ENCODE results near the gene LAMA4.

DNA sequence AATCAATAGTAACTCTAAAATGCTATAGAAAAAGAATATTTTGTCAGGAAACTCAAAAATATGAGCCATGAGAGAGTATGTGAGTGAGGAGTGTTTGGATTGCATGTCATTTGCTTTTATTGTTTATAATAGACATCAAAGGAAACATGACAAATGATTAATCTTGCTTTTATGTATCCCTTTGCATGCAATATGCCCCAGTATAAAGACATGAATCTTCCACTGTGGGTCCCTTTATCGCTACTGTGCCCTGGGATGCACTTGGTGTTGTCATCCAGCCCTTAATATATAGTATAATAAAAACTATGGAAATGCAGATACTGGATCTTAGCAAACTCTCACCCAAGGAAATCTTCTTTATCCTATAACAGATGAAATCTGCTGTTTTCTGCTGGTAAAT is 77.3 kb downstream of the LAMA4 start:
- TF ChIP-seq SP1 (IDR thresholded peaks at IDR 0.05) (no peak), FOXA1 (IDR thresholded peaks at IDR 0.05) (no peak), FOXM1 (IDR thresholded peaks at IDR 0.05; ENCODE audit: borderline replicate concordance) (no peak), ELF4 (IDR thresholded peaks at IDR 0.05) (no peak), HDGF (IDR thresholded peaks at IDR 0.05; ENCODE audit: borderline replicate concordance) (no peak), FOXK2 (IDR thresholded peaks at IDR 0.05) (no peak), PKNOX1 (IDR thresholded peaks at IDR 0.05) (no peak), ZNF384 (IDR thresholded peaks at IDR 0.05) (no peak), SUZ12 (IDR thresholded peaks at IDR 0.05) (no peak), TARDBP (IDR thresholded peaks at IDR 0.05) (no peak)

Data from HEK293T (cell line).